Kidney (tissue), 14 donors: ENCODE data around the gene GNAI1. TPM values are rescaled to one million over a fixed set of nuclear protein-coding genes. Genes with fewer than 3 reads are reported as not detected.

ENCODE experiments used
- DNase-seq, 5 donors: peaks; one replicate each; pipeline ENCODE4 v3.0.0-alpha.2; 2013 to 2020
- FAIRE-seq: peaks from 2 replicates; lab custom pipeline; 2012; peaks lifted over from hg19 to GRCh38; lab: Jason Lieb, UNC
- H3K27ac ChIP-seq, 2 donors: one replicate each; pipeline ENCODE4 v1.7.0; 2013; ENCODE audit warnings: low read depth in 2 of 2, low read length in 2 of 2, inconsistent platforms in 1 of 2
- H3K27me3 ChIP-seq: one replicate; pipeline ENCODE4 v1.7.1; 2013; ENCODE audit warnings: low read length, inconsistent platforms; ENCODE audit not compliant: control insufficient read depth, insufficient read depth
- H3K36me3 ChIP-seq, 3 donors: one replicate each; pipeline versions ENCODE4 v1.7.0 to v1.7.1; 2013; ENCODE audit warnings: low read length in 3 of 3, control low read depth in 1 of 3, inconsistent platforms in 1 of 3; ENCODE audit not compliant: insufficient read depth in 3 of 3, control insufficient read depth in 2 of 3
- H3K4me1 ChIP-seq, 3 donors: one replicate each; pipeline versions ENCODE4 v1.7.0 to v1.7.1; 2013; ENCODE audit warnings: low read length in 3 of 3, inconsistent platforms in 1 of 3, low read depth in 1 of 3; ENCODE audit not compliant: control insufficient read depth in 2 of 3, insufficient read depth in 2 of 3
- H3K4me3 ChIP-seq, 3 donors: one replicate each; pipeline versions ENCODE4 v1.7.0 to v1.8.1; 2013; ENCODE audit warnings: low read length in 3 of 3, control low read depth in 1 of 3, inconsistent platforms in 1 of 3
- H3K9ac ChIP-seq, 3 donors: one replicate each; pipeline versions ENCODE4 v1.7.0 to v1.7.1; 2013; ENCODE audit warnings: low read length in 3 of 3, control low read depth in 1 of 3, inconsistent platforms in 1 of 3
- H3K9me3 ChIP-seq, 3 donors: one replicate each; pipeline versions ENCODE4 v1.7.0 to v1.7.1; 2013; ENCODE audit warnings: low read length in 3 of 3, control low read depth in 1 of 3, inconsistent platforms in 1 of 3; ENCODE audit not compliant: control insufficient read depth in 2 of 3, insufficient read depth in 1 of 3
- intact Hi-C: fragments of 100-400 bp; cut with DNase I; formaldehyde crosslinking; loops from one replicate; pipeline ENCODE4 v1.11.1; 2022
- polyA plus RNA-seq: library from polyadenylated mRNA; stranded (reverse); fragments of 350-450 nt; fragmentation: Illumina TruSeq; extraction: RNeasy Lipid Tissue Mini Kit (QIAGEN cat#74804); gene quantifications from one replicate; pipeline ENCODE4 v1.2.3, GENCODE V29; 2014; ENCODE audit warnings: low read depth, low replicate concordance; ENCODE audit not compliant: insufficient read depth
- total RNA-seq: library from RNA; stranded (reverse); fragmentation: NEBNext Ultra II Directional; extraction: Animal tissue kit (Norgen Biotek cat#: 25700); gene quantifications from one replicate; pipeline ENCODE4 v1.2.1, GENCODE V29; 2021
- TF ChIP-seq, protein P1 (sequence below): IDR thresholded peaks from 3 replicates; pipeline ENCODE4 v1.5.1; 2012; ENCODE audit warnings: mild to moderate bottlenecking, moderate library complexity, borderline replicate concordance; ENCODE audit not compliant: insufficient read depth; ENCODE audit errors: extremely low read depth
- donor health status: control.
- donor health status: control.
- donor health status: control.
- donor health status: control.
- donor health status: control.
- donor health status: DM: yes; HTN: yes; CAD: no.
- donor health status: Normal renal cell carcinoma (clear cell type).

GNAI1 gene
- total and polyA plus RNA-seq, 2 donors from 2014 or later, result 41.9 to 105 TPM

DNA sequence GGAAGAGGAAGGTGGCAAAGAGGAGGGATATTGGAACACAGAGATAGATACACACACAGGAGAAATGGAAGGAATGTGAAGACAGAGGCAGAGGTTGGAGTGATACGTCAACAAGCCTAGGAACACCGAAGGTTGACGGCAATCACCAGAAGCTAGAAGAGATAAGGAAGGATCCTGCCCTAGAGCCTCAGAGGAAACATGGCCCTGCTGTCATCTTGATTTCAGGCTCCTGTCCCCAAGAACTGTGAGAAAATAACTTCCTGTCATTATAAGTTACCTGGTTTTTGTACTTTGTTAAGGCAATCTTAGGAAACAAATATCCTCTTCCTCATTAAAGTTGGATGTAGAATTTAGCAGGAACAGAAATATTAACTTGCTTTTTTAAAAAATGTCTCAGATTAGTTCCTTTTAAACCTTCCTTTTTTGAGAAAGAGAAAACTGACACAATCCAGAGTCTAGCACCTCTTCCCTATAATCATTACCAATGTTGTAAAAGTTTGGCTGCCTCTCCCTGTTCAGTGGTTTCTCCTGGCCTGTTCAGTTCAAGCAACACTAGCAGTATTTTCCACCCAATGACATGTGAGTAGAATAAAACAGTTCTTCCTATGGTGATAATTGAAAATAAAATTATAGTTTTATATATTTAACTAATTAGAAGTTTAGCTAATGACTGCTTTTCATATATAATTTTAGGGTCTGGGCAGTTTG, 28.8 kb upstream of the GNAI1 start:
- H3K9me3 ChIP-seq, result no peaks in the 10 kb centered on the region
- no peak overlapping the region for H3K4me3 ChIP-seq
- no peak overlapping the region for H3K9ac ChIP-seq
- peaks cover 0 to 8% (median 0%) of the 10 kb centered on the region in 3 donors for H3K4me1 ChIP-seq
- TF ChIP-seq, protein P1, sequence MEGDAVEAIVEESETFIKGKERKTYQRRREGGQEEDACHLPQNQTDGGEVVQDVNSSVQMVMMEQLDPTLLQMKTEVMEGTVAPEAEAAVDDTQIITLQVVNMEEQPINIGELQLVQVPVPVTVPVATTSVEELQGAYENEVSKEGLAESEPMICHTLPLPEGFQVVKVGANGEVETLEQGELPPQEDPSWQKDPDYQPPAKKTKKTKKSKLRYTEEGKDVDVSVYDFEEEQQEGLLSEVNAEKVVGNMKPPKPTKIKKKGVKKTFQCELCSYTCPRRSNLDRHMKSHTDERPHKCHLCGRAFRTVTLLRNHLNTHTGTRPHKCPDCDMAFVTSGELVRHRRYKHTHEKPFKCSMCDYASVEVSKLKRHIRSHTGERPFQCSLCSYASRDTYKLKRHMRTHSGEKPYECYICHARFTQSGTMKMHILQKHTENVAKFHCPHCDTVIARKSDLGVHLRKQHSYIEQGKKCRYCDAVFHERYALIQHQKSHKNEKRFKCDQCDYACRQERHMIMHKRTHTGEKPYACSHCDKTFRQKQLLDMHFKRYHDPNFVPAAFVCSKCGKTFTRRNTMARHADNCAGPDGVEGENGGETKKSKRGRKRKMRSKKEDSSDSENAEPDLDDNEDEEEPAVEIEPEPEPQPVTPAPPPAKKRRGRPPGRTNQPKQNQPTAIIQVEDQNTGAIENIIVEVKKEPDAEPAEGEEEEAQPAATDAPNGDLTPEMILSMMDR, result no peak
- FAIRE-seq (no peak), DNase-seq (no peak)
- no peaks in the 10 kb centered on the region for H3K36me3 ChIP-seq
- no peak overlapping the region for H3K27ac ChIP-seq
- intact Hi-C loops, result no loop called here
- no peaks in the 10 kb centered on the region for H3K27me3 ChIP-seq

DNA sequence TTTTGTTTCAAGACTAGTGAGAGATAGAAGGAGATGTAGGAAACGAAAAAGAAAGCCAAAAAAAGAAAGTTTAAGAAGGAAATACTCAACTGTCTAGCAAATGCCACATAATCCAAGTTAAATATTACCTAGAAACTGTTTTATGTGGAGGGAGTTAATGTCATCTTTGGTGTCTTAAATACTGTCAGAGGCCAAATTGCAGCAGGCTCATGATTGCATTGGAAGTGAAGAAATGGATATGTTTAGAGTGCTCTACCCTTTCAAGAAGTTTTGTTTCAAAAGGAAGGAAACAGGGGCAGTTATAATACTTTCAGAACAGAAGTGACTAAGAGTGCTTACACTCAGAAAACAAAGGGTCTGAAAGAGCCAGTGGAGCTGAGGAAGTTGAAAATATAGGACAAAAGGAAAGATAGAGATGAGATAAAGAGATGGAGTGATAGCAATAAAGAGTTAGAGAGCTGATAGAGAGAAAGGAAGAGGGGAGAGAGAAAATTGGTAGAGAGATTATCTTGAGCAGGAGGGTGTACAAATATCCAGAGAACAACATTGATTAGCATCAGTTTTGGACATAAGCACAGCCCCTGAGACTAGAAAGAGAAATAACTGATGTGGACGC, 28.0 kb upstream of the GNAI1 start:
- no peak for DNase-seq
- Histone ChIP-seq H3K27ac (no peak overlapping the region), H3K4me1 (peaks cover 0 to 8% (median 0%) of the 10 kb centered on the region in 3 donors), H3K4me3 (no peak overlapping the region), H3K36me3 (no peaks in the 10 kb centered on the region), H3K9ac (no peak overlapping the region), H3K27me3 (no peaks in the 10 kb centered on the region), H3K9me3 (no peaks in the 10 kb centered on the region)
- no peak for FAIRE-seq
- intact Hi-C loops, result no loop called here
- TF ChIP-seq, protein P1, result no peak

DNA sequence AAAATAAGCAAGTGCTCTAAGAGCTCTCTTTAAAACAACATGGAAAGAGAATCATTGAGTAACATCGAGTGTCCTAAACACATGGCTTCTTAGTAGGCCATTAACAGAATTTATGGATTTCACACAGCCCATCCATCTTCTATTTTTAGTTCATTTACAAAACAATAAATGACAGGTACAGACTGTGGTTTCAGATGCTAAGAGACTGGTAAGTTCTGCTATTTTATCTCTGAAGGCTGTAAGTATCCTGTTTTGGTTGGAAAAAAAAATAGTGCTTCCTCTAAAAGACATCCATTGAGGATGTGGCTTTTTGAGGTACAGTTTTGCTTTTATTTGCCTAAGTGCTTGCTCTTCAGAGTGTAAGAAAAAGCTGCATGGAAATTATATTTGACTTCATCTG, 27.4 kb upstream of the GNAI1 start:
- H3K9me3 ChIP-seq, result no peaks in the 10 kb centered on the region
- TF ChIP-seq, protein P1, result no peak
- DNase-seq (peak in 1 of 5 donors; percentile 6), FAIRE-seq (no peak)
- no peaks in the 10 kb centered on the region for H3K36me3 ChIP-seq
- H3K27ac ChIP-seq, result no peak overlapping the region
- no peak overlapping the region for H3K9ac ChIP-seq
- intact Hi-C loops, result no loop called here
- H3K4me1 ChIP-seq, result peaks cover 0 to 8% (median 0%) of the 10 kb centered on the region in 3 donors
- no peak overlapping the region for H3K4me3 ChIP-seq
- H3K27me3 ChIP-seq, result no peaks in the 10 kb centered on the region
